Measurements from ENCODE around the gene ANTXR1.

The ANTXR1 gene

GRCh38 chr2:69003731-69004130 lies 9.2 kb upstream of the ANTXR1 start:
- no peak for ATAC-seq
- TF ChIP-seq CREB5 (CRISPR knock-in tag; IDR thresholded peaks at IDR 0.05; ENCODE audit: low read depth): no peak
- no peak for TF ChIP-seq ISL1 (CRISPR knock-in tag; IDR thresholded peaks at IDR 0.05)
- TF ChIP-seq OSR1 (CRISPR knock-in tag; IDR thresholded peaks at IDR 0.05): no peak
- TF ChIP-seq, protein P1, sequence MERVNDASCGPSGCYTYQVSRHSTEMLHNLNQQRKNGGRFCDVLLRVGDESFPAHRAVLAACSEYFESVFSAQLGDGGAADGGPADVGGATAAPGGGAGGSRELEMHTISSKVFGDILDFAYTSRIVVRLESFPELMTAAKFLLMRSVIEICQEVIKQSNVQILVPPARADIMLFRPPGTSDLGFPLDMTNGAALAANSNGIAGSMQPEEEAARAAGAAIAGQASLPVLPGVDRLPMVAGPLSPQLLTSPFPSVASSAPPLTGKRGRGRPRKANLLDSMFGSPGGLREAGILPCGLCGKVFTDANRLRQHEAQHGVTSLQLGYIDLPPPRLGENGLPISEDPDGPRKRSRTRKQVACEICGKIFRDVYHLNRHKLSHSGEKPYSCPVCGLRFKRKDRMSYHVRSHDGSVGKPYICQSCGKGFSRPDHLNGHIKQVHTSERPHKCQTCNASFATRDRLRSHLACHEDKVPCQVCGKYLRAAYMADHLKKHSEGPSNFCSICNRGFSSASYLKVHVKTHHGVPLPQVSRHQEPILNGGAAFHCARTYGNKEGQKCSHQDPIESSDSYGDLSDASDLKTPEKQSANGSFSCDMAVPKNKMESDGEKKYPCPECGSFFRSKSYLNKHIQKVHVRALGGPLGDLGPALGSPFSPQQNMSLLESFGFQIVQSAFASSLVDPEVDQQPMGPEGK (CRISPR knock-in tag; IDR thresholded peaks at IDR 0.05; ENCODE audit: borderline replicate concordance): no peak
- no peak for TF ChIP-seq CSDC2 (CRISPR knock-in tag; IDR thresholded peaks at IDR 0.05)
- no peak for TF ChIP-seq ESRRG (CRISPR knock-in tag; IDR thresholded peaks at IDR 0.05)
- TF ChIP-seq POU6F1 (CRISPR knock-in tag; IDR thresholded peaks at IDR 0.05; ENCODE audit: borderline replicate concordance, low read depth): no peak
- TF ChIP-seq ZC3H10 (CRISPR knock-in tag; IDR thresholded peaks at IDR 0.05): no peak
- no peak for TF ChIP-seq SNAI2 (CRISPR knock-in tag; IDR thresholded peaks at IDR 0.05)
- no peak for TF ChIP-seq ZFP30 (CRISPR knock-in tag; IDR thresholded peaks at IDR 0.05)
- TF ChIP-seq RARB (CRISPR knock-in tag; IDR thresholded peaks at IDR 0.05): no peak
- TF ChIP-seq PPARA (CRISPR knock-in tag; IDR thresholded peaks at IDR 0.05; ENCODE audit: borderline replicate concordance): no peak

- ATAC-seq: no peak
- TF ChIP-seq ARNTL (CRISPR knock-in tag; IDR thresholded peaks at IDR 0.05; ENCODE audit: borderline replicate concordance, low read depth) (no peak), ZNF8 (CRISPR knock-in tag; IDR thresholded peaks at IDR 0.05) (no peak), ESRRG (CRISPR knock-in tag; IDR thresholded peaks at IDR 0.05) (no peak), RARB (CRISPR knock-in tag; IDR thresholded peaks at IDR 0.05) (no peak), ZFP3 (CRISPR knock-in tag; IDR thresholded peaks at IDR 0.05) (no peak), SNAI2 (CRISPR knock-in tag; IDR thresholded peaks at IDR 0.05) (no peak), CSDC2 (CRISPR knock-in tag; IDR thresholded peaks at IDR 0.05) (no peak), TCF4 (CRISPR knock-in tag; IDR thresholded peaks at IDR 0.05; ENCODE audit: borderline replicate concordance) (no peak), CREB5 (CRISPR knock-in tag; IDR thresholded peaks at IDR 0.05; ENCODE audit: low read depth) (no peak), OSR1 (CRISPR knock-in tag; IDR thresholded peaks at IDR 0.05) (no peak), BACH2 (CRISPR knock-in tag; IDR thresholded peaks at IDR 0.05; ENCODE audit: borderline replicate concordance) (no peak), CSRNP3 (CRISPR knock-in tag; IDR thresholded peaks at IDR 0.05) (no peak), POU6F1 (CRISPR knock-in tag; IDR thresholded peaks at IDR 0.05; ENCODE audit: borderline replicate concordance, low read depth) (no peak), ZNF70 (CRISPR knock-in tag; IDR thresholded peaks at IDR 0.05) (no peak), ISL1 (CRISPR knock-in tag; IDR thresholded peaks at IDR 0.05) (no peak), ZFP30 (CRISPR knock-in tag; IDR thresholded peaks at IDR 0.05) (no peak)
- TF ChIP-seq, protein P2, sequence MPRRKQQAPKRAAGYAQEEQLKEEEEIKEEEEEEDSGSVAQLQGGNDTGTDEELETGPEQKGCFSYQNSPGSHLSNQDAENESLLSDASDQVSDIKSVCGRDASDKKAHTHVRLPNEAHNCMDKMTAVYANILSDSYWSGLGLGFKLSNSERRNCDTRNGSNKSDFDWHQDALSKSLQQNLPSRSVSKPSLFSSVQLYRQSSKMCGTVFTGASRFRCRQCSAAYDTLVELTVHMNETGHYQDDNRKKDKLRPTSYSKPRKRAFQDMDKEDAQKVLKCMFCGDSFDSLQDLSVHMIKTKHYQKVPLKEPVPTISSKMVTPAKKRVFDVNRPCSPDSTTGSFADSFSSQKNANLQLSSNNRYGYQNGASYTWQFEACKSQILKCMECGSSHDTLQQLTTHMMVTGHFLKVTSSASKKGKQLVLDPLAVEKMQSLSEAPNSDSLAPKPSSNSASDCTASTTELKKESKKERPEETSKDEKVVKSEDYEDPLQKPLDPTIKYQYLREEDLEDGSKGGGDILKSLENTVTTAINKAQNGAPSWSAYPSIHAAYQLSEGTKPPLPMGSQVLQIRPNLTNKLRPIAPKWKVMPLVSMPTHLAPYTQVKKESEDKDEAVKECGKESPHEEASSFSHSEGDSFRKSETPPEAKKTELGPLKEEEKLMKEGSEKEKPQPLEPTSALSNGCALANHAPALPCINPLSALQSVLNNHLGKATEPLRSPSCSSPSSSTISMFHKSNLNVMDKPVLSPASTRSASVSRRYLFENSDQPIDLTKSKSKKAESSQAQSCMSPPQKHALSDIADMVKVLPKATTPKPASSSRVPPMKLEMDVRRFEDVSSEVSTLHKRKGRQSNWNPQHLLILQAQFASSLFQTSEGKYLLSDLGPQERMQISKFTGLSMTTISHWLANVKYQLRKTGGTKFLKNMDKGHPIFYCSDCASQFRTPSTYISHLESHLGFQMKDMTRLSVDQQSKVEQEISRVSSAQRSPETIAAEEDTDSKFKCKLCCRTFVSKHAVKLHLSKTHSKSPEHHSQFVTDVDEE (CRISPR knock-in tag; IDR thresholded peaks at IDR 0.05): no peak
- TF ChIP-seq, protein P1 (CRISPR knock-in tag; IDR thresholded peaks at IDR 0.05; ENCODE audit: borderline replicate concordance): no peak
Observed at GRCh38 chr2:69007169-69007568, 5.8 kb upstream of the ANTXR1 start.
